ENCODE measurements around the gene ST6GALNAC6. TPM values are rescaled to one million over a fixed set of nuclear protein-coding genes. Genes with fewer than 3 reads are reported as not detected.

ST6GALNAC6 gene
- total RNA-seq, 1 donor from 2014 or later, result 94.7 TPM

GRCh38 chr9:127907867-127908659 is 8.7 kb upstream of the ST6GALNAC6 start:
- no peak for ATAC-seq
- TF ChIP-seq CTCF (IDR thresholded peaks at IDR 0.05), result no peak
- Histone ChIP-seq H3K27me3 (no peaks in the 10 kb centered on the region), H3K27ac (peak overlapping the region; percentile 90), H3K4me1 (peaks cover 56% of the 10 kb centered on the region), H3K36me3 (peaks cover 39% of the 10 kb centered on the region), H3K9me3 (no peaks in the 10 kb centered on the region), H3K4me3 (no peak overlapping the region)
- peak; percentile 64 for DNase-seq
- intact Hi-C loops (cut with DNase I), result no loop called here

- intact Hi-C loops (cut with DNase I), result no loop called here
- peak; percentile 32 for ATAC-seq
- Histone ChIP-seq H3K4me3 (peak overlapping the region; percentile 31), H3K4me1 (peaks cover 77% of the 10 kb centered on the region), H3K36me3 (peaks cover 16% of the 10 kb centered on the region), H3K27ac (peak overlapping the region; percentile 90), H3K27me3 (no peaks in the 10 kb centered on the region), H3K9me3 (no peaks in the 10 kb centered on the region)
- no peak for TF ChIP-seq CTCF (IDR thresholded peaks at IDR 0.05)
- peak; percentile 76 for DNase-seq
Observed at GRCh38 chr9:127905788-127906191, 6.4 kb upstream of the ST6GALNAC6 start.

- no peak for TF ChIP-seq CTCF (IDR thresholded peaks at IDR 0.05)
- Histone ChIP-seq H3K4me1 (peaks cover 75% of the 10 kb centered on the region), H3K9me3 (no peaks in the 10 kb centered on the region), H3K27ac (peak overlapping the region; percentile 90), H3K4me3 (peak overlapping the region; percentile 31), H3K36me3 (peaks cover 14% of the 10 kb centered on the region), H3K27me3 (no peaks in the 10 kb centered on the region)
- DNase-seq (peak; percentile 64), ATAC-seq (peak; percentile 6)
- intact Hi-C loops (cut with DNase I), result no loop called here
Observed at GRCh38 chr9:127905004-127905728, 5.8 kb upstream of the ST6GALNAC6 start.

- H3K27ac ChIP-seq, result peak overlapping the region; percentile 90
- H3K36me3 ChIP-seq, result peaks cover 14% of the 10 kb centered on the region
- DNase-seq (peak; percentile 88), ATAC-seq (peak; percentile 63)
- peaks cover 80% of the 10 kb centered on the region for H3K4me1 ChIP-seq
- TF ChIP-seq CTCF (IDR thresholded peaks at IDR 0.05), result no peak
- H3K27me3 ChIP-seq, result no peaks in the 10 kb centered on the region
- H3K9me3 ChIP-seq, result no peaks in the 10 kb centered on the region
- intact Hi-C loops (cut with DNase I), result no loop called here
- H3K4me3 ChIP-seq, result peak overlapping the region; percentile 31
Observed at GRCh38 chr9:127904561-127905003, 5.2 kb upstream of the ST6GALNAC6 start.

- H3K4me3 ChIP-seq, result peak overlapping the region; percentile 31
- peak; percentile 90 for DNase-seq
- TF ChIP-seq CTCF (IDR thresholded peaks at IDR 0.05), result no peak
Observed at GRCh38 chr9:127903557-127904475, 4.4 kb upstream of the ST6GALNAC6 start.

More at GRCh38 chr9:127903557-127904475, 4.4 kb upstream of the ST6GALNAC6 start:
- Histone ChIP-seq H3K9me3 (no peaks in the 10 kb centered on the region), H3K27me3 (no peaks in the 10 kb centered on the region), H3K27ac (peak overlapping the region; percentile 90), H3K4me1 (peaks cover 80% of the 10 kb centered on the region), H3K36me3 (peaks cover 10% of the 10 kb centered on the region)
- ATAC-seq, result peak; percentile 58
- intact Hi-C loops (cut with DNase I), result no loop called here
